Measurements from ENCODE around the gene CSK.

DNA sequence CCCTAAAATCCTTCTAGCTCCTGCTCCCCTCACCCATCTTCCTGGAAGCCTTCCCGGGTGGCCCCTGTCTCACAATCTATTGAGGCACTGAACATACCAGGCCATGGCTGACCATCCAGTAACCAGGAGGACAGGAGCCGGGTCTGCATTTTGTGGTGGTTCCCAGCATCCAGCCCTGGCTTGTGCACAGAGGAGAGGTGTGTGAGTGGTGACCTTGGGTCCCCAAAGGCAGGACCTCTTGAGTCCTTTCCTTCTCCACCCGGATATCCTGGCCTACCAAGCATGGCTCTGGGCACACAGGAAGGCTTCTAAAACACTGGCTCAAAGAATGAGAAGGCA, 7.8 kb downstream of the CSK start:
- TF ChIP-seq CTCF (IDR thresholded peaks at IDR 0.05) (no peak), EP300 (IDR thresholded peaks at IDR 0.05) (no peak)
